ENCODE results near the gene FLRT1.

FLRT1 gene

DNA sequence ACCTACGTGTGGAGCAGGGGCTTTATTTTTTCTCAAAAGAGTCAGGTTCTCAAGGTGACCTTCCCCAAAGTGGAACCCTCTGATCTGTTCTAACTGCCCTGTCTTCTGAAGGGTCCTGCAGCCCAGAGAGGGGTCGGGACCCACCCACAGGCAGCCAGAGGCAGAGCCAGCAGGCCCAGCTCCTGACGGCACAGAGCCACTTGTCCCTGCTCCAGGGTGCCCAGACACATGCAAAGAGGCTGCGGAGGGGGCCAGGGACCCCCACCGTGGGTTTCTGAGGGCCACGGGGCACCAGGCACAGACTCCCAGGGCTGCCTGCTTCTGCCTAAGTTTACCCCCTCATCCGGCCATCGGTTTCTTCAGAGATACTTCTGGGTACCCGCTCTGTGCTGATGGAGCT lies 37.1 kb downstream of the FLRT1 start:
- no peak for DNase-seq (ENCODE audit: insufficient read length, low spot score)
- FAIRE-seq, result no peak
- TF ChIP-seq, protein P1, sequence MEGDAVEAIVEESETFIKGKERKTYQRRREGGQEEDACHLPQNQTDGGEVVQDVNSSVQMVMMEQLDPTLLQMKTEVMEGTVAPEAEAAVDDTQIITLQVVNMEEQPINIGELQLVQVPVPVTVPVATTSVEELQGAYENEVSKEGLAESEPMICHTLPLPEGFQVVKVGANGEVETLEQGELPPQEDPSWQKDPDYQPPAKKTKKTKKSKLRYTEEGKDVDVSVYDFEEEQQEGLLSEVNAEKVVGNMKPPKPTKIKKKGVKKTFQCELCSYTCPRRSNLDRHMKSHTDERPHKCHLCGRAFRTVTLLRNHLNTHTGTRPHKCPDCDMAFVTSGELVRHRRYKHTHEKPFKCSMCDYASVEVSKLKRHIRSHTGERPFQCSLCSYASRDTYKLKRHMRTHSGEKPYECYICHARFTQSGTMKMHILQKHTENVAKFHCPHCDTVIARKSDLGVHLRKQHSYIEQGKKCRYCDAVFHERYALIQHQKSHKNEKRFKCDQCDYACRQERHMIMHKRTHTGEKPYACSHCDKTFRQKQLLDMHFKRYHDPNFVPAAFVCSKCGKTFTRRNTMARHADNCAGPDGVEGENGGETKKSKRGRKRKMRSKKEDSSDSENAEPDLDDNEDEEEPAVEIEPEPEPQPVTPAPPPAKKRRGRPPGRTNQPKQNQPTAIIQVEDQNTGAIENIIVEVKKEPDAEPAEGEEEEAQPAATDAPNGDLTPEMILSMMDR (IDR thresholded peaks at IDR 0.05; ENCODE audit: insufficient read depth, missing control alignments), result no peak

DNA sequence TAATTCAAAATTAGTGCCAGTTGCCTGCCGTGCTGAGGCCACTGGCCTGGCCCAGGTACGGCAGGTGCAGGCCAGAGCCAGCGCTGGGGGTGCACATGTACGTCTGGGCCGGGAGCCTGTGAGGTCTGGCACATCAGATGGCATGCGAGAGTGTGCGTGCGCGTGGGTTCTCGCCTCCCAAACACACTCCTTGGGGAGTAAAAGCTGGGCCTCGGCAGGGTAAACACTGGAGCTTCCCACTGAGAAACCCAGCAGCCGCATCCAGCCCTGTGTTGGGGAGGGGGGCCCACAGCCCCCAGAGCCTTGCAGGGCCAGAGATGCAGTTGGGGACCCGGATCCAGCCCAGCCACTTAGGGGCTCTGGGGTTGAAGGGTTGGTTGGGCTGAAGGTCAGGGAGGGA lies 37.8 kb downstream of the FLRT1 start:
- TF ChIP-seq, protein P1 (IDR thresholded peaks at IDR 0.05; ENCODE audit: insufficient read depth, missing control alignments), result no peak

DNA sequence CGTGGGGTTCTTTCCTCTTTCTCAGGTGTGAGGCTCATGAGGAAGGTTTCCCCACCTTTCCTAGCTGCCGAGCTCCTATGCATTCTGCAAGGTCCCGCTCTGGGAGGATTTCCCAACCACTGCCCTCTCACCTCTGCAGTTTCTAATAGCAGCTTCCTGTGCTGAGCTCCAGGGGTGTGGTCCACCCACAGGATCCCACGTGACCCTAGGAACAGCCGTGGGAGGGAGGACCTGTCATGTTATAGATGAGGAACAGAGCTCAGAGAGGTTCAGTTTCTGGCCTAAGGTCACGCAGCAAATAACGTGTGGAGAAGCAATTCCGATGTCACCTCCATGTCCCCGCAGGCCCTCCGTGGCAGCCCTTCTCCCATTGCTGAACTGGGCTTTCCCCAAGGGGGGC lies 38.5 kb downstream of the FLRT1 start:
- TF ChIP-seq, protein P1 (IDR thresholded peaks at IDR 0.05; ENCODE audit: insufficient read depth, missing control alignments), result no peak
- FAIRE-seq (no peak), DNase-seq (ENCODE audit: insufficient read length, low spot score) (no peak)

More for the DNA sequence above, 37.8 kb downstream of the FLRT1 start:
- FAIRE-seq, result no peak
- no peak for DNase-seq (ENCODE audit: insufficient read length, low spot score)

DNA sequence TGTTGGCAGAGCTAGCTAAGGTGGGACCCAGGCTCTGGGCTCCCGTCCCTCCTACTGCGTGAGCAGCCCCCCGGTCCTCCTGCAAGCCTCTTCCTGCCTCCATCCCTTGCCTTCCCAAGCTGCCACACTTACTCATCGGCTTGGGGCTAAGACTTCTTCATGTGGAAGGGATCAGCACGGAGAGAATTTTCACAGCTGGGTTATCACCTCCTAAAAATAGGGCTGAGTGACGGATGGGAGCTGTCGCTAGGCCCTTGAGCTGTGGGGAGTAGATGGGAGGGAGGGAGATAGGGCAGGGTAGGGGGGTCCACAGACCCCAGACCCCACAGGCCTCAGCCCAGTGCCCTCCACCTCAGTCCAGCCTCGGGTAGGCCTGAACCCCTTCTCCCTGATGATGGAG lies 41.0 kb downstream of the FLRT1 start:
- DNase-seq (ENCODE audit: insufficient read length, low spot score), result no peak
- FAIRE-seq, result no peak
- TF ChIP-seq, protein P1 (IDR thresholded peaks at IDR 0.05; ENCODE audit: insufficient read depth, missing control alignments), result no peak

DNA sequence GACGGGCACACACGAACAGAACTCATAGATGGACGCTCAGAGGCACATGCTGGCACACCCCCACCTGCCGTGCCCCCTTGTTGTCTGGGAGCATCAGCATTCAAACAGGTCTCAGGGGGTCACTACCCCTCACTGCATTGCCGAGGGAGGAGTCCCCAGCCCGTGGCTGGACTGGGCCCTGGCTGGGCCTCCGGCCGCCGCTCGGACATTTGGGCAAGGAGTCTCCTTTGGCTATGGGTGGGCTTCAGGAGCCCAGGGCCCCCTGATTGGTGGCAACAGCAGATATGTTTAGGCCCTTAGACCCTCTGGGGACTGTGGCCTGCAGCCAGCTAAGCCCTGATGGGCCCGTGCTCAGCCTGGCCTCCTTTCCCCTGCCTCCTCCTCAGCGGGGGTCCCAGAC lies 41.9 kb downstream of the FLRT1 start:
- TF ChIP-seq, protein P1 (IDR thresholded peaks at IDR 0.05; ENCODE audit: insufficient read depth, missing control alignments), result no peak
- DNase-seq (ENCODE audit: insufficient read length, low spot score) (no peak), FAIRE-seq (no peak)

DNA sequence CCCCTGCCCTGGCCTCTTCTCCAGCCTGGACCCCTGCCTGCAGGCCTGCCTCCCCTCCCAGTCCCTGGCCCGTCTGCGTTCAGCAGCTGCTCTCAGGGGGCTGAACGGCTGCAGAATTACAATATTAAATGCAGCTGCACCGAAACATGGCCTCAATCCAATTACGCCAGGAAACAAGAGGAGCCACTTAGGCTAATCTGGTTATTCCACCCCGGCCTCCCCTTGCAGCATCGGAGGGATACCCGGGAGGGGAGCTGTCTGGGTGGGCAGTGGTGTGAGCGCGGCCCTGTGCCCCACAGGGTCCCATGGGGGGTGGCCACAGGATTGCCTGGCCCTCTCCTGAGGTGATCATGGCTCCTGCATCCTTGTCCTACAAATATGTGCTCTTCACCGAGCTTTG lies 42.6 kb downstream of the FLRT1 start:
- peak; percentile 96 for DNase-seq (ENCODE audit: insufficient read length, low spot score)
- FAIRE-seq, result no peak
- TF ChIP-seq, protein P1 (IDR thresholded peaks at IDR 0.05; ENCODE audit: insufficient read depth, missing control alignments), result no peak

DNA sequence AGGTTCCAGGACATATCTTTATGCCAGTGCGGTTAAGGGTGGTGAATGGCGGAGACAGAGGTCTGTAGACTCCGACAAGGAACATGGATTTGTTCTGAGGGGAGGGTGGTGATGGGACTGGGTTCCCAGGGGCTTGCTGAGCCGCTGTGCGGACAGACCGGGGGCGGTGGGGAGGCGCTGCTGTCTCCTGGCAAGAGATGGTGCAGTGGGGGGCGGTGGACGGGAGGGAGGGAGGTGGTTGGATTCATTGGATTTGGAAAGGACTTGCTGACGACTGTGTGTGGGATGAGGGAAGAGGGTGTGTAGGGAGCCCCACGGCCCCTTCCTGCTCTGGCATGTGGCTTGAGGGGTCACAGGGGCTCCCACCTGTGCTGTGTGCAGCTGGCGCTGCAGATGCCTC lies 43.2 kb downstream of the FLRT1 start:
- FAIRE-seq (no peak), DNase-seq (ENCODE audit: insufficient read length, low spot score) (no peak)
- TF ChIP-seq, protein P1 (IDR thresholded peaks at IDR 0.05; ENCODE audit: insufficient read depth, missing control alignments), result no peak
